SK-N-SH treated with all-trans-retinoic acid at 6 μM for 48 hours (cell line): ENCODE data around the gene GLS.

ENCODE experiments used
- ATAC-seq: fragments of 200-7000 bp; cut with Tn5 transposase; 3 replicates; pipeline ENCODE4 v1.9.1; 2020; ENCODE audit warnings: mild to moderate bottlenecking, moderate library complexity
- ARNTL ChIP-seq: fragments of 450-650 bp; formaldehyde crosslinking; IDR thresholded peaks from 2 replicates; pipeline ENCODE4 v1.5.0; 2020; ENCODE audit warnings: low read depth, mild to moderate bottlenecking, moderate library complexity, borderline replicate concordance
- BACH2 ChIP-seq: fragments of 250-450 bp; sonication (Bioruptor Pico); IDR thresholded peaks from 2 replicates; pipeline ENCODE4 v1.9.0; 2021; ENCODE audit warnings: mild to moderate bottlenecking, borderline replicate concordance
- CREB5 ChIP-seq: fragments of 250-450 bp; sonication (Bioruptor Pico); IDR thresholded peaks from 2 replicates; pipeline ENCODE4 v1.5.1; 2020; ENCODE audit warnings: low read depth, mild to moderate bottlenecking, moderate library complexity
- CSDC2 ChIP-seq: fragments of 250-450 bp; sonication (Bioruptor Pico); IDR thresholded peaks from 2 replicates; pipeline ENCODE4 v1.5.0; 2020; ENCODE audit warnings: mild to moderate bottlenecking, moderate library complexity
- CSRNP3 ChIP-seq: fragments of 250-450 bp; sonication (Bioruptor Pico); IDR thresholded peaks from 2 replicates; pipeline ENCODE4 v1.5.1; 2021; ENCODE audit warnings: mild to moderate bottlenecking, moderate library complexity
- ESRRG ChIP-seq: fragments of 250-450 bp; sonication (Bioruptor Pico); IDR thresholded peaks from 2 replicates; pipeline ENCODE4 v1.6.1; 2021; ENCODE audit warnings: mild to moderate bottlenecking
- GLIS3 ChIP-seq: fragments of 250-450 bp; sonication (Bioruptor Pico); IDR thresholded peaks from 2 replicates; pipeline ENCODE4 v1.5.0; 2020; ENCODE audit warnings: mild to moderate bottlenecking, moderate library complexity
- ISL1 ChIP-seq: fragments of 250-450 bp; sonication (Bioruptor Pico); IDR thresholded peaks from 2 replicates; pipeline ENCODE4 v2.1.2; 2022; ENCODE audit warnings: mild to moderate bottlenecking, moderate library complexity
- OSR1 ChIP-seq: fragments of 250-450 bp; sonication (Bioruptor Pico); IDR thresholded peaks from 2 replicates; pipeline ENCODE4 v1.8.0; 2022; ENCODE audit warnings: moderate library complexity, mild to moderate bottlenecking, inconsistent platforms
- PATZ1 ChIP-seq: fragments of 250-450 bp; sonication (Bioruptor Pico); IDR thresholded peaks from 2 replicates; pipeline ENCODE4 v1.8.0; 2020; ENCODE audit warnings: mild to moderate bottlenecking, moderate library complexity, borderline replicate concordance
- POU6F1 ChIP-seq: fragments of 250-450 bp; sonication (Bioruptor Pico); IDR thresholded peaks from 2 replicates; pipeline ENCODE4 v1.8.0; 2021; ENCODE audit warnings: low read depth, mild to moderate bottlenecking, moderate library complexity, borderline replicate concordance
- PPARA ChIP-seq: fragments of 250-450 bp; sonication (Bioruptor Pico); IDR thresholded peaks from 2 replicates; pipeline ENCODE4 v1.5.0; 2020; ENCODE audit warnings: mild to moderate bottlenecking, borderline replicate concordance
- RARB ChIP-seq: fragments of 250-450 bp; sonication (Bioruptor Pico); IDR thresholded peaks from 2 replicates; pipeline ENCODE4 v1.8.0; 2021; ENCODE audit warnings: mild to moderate bottlenecking, moderate library complexity
- SNAI2 ChIP-seq: fragments of 250-450 bp; sonication (Bioruptor Pico); IDR thresholded peaks from 2 replicates; pipeline ENCODE4 v1.5.0; 2020; ENCODE audit warnings: mild to moderate bottlenecking, moderate library complexity
- TCF4 ChIP-seq: fragments of 250-450 bp; sonication (Bioruptor Pico); IDR thresholded peaks from 2 replicates; pipeline ENCODE4 v1.8.0; 2021; ENCODE audit warnings: mild to moderate bottlenecking, moderate library complexity, borderline replicate concordance
- TOX ChIP-seq: fragments of 250-450 bp; sonication (Bioruptor Pico); IDR thresholded peaks from 2 replicates; pipeline ENCODE4 v1.8.0; 2021; ENCODE audit warnings: mild to moderate bottlenecking, moderate library complexity, borderline replicate concordance
- TSHZ2 ChIP-seq: fragments of 250-450 bp; sonication (Bioruptor Pico); IDR thresholded peaks from 2 replicates; pipeline ENCODE4 v1.5.0; 2020; ENCODE audit warnings: mild to moderate bottlenecking, moderate library complexity
- ZC3H10 ChIP-seq: fragments of 250-450 bp; sonication (Bioruptor Pico); IDR thresholded peaks from 2 replicates; pipeline ENCODE4 v1.5.1; 2021; ENCODE audit warnings: mild to moderate bottlenecking, moderate library complexity
- ZFP3 ChIP-seq: fragments of 250-450 bp; sonication (Bioruptor Pico); IDR thresholded peaks from 2 replicates; pipeline ENCODE4 v1.5.0; 2020; ENCODE audit warnings: mild to moderate bottlenecking, moderate library complexity
- ZNF565 ChIP-seq: fragments of 450-650 bp; formaldehyde crosslinking; conservative IDR thresholded peaks from 2 replicates; pipeline ENCODE4 v1.5.0; 2020; ENCODE audit warnings: low read depth, mild to moderate bottlenecking, moderate library complexity
- ZNF70 ChIP-seq: fragments of 450-650 bp; formaldehyde crosslinking; IDR thresholded peaks from 2 replicates; pipeline ENCODE4 v1.5.0; 2020; ENCODE audit warnings: mild to moderate bottlenecking, moderate library complexity
- ZNF8 ChIP-seq: fragments of 450-650 bp; formaldehyde crosslinking; IDR thresholded peaks from 2 replicates; pipeline ENCODE4 v1.5.0; 2020; ENCODE audit warnings: mild to moderate bottlenecking, moderate library complexity

The GLS gene

GRCh38 chr2:190876631-190877030 is 4.0 kb upstream of the GLS start:
- ATAC-seq, result no peak
- TF ChIP-seq ZFP3 (no peak), OSR1 (CRISPR knock-in tag) (no peak), ZNF70 (no peak), TSHZ2 (CRISPR knock-in tag) (no peak), ZNF8 (no peak), CSDC2 (CRISPR knock-in tag) (no peak), ISL1 (CRISPR knock-in tag) (no peak), CREB5 (CRISPR knock-in tag) (no peak), GLIS3 (CRISPR knock-in tag) (no peak), PATZ1 (CRISPR knock-in tag) (no peak), POU6F1 (no peak), TOX (CRISPR knock-in tag) (no peak), ESRRG (no peak), ZC3H10 (no peak), BACH2 (no peak), TCF4 (no peak), ZNF565 (CRISPR knock-in tag) (no peak), ARNTL (CRISPR knock-in tag) (no peak), PPARA (CRISPR knock-in tag) (no peak)

- ATAC-seq, result no peak
- no peak for TF ChIP-seq ARNTL (CRISPR knock-in tag)
- TF ChIP-seq GLIS3 (CRISPR knock-in tag), result no peak
- TF ChIP-seq CREB5 (CRISPR knock-in tag), result no peak
- no peak for TF ChIP-seq TCF4
- TF ChIP-seq CSRNP3, result no peak
- no peak for TF ChIP-seq OSR1 (CRISPR knock-in tag)
- TF ChIP-seq SNAI2 (CRISPR knock-in tag), result no peak
- no peak for TF ChIP-seq ZNF565 (CRISPR knock-in tag)
- TF ChIP-seq CSDC2 (CRISPR knock-in tag), result no peak
- no peak for TF ChIP-seq POU6F1
- TF ChIP-seq RARB (CRISPR knock-in tag), result no peak
- no peak for TF ChIP-seq ZNF70
- TF ChIP-seq ESRRG, result no peak
- no peak for TF ChIP-seq PPARA (CRISPR knock-in tag)
- TF ChIP-seq TSHZ2 (CRISPR knock-in tag), result no peak
- TF ChIP-seq BACH2, result no peak
- no peak for TF ChIP-seq ZC3H10
These were observed 3.2 kb upstream of the GLS start for GRCh38 chr2:190877436-190877835.
